HG03571 (cell line): ENCODE data around the gene LCNL1.

Experiments used
- ATAC-seq: cut with Tn5 transposase; IDR thresholded peaks from one replicate; pipeline ENCODE4 v1.9.1; 2021; ENCODE audit not compliant: unreplicated experiment

LCNL1 gene

GRCh38 chr9:136958473-136958872 lies 24.3 kb upstream of the LCNL1 start:
- no peak for ATAC-seq

GRCh38 chr9:136958898-136959850 lies 23.6 kb upstream of the LCNL1 start:
- ATAC-seq = no peak

GRCh38 chr9:136960212-136960937 lies 22.4 kb upstream of the LCNL1 start:
- ATAC-seq = no peak

GRCh38 chr9:136960938-136961275 lies 21.9 kb upstream of the LCNL1 start:
- ATAC-seq = no peak

GRCh38 chr9:136961279-136962065 lies 21.3 kb upstream of the LCNL1 start:
- ATAC-seq = no peak

GRCh38 chr9:136962163-136962562 lies 20.6 kb upstream of the LCNL1 start:
- ATAC-seq = no peak

- ATAC-seq = no peak
Observed at GRCh38 chr9:136962701-136963248, 20.0 kb upstream of the LCNL1 start.

GRCh38 chr9:136963341-136963740 lies 19.5 kb upstream of the LCNL1 start:
- no peak for ATAC-seq

GRCh38 chr9:136963751-136964150 lies 19.0 kb upstream of the LCNL1 start:
- ATAC-seq = no peak

- ATAC-seq = no peak
Observed at GRCh38 chr9:136964171-136964689, 18.6 kb upstream of the LCNL1 start.

- no peak for ATAC-seq
Observed at GRCh38 chr9:136964833-136965422, 17.9 kb upstream of the LCNL1 start.

- ATAC-seq = no peak
Observed at GRCh38 chr9:136965771-136966484, 16.9 kb upstream of the LCNL1 start.

GRCh38 chr9:136968333-136969127 lies 14.3 kb upstream of the LCNL1 start:
- no peak for ATAC-seq

GRCh38 chr9:136969150-136969549 lies 13.6 kb upstream of the LCNL1 start:
- no peak for ATAC-seq

GRCh38 chr9:136969774-136970173 lies 13.0 kb upstream of the LCNL1 start:
- no peak for ATAC-seq

GRCh38 chr9:136970361-136970760 lies 12.4 kb upstream of the LCNL1 start:
- ATAC-seq = no peak

- no peak for ATAC-seq
Observed at GRCh38 chr9:136971746-136972145, 11.0 kb upstream of the LCNL1 start.

- no peak for ATAC-seq
Observed at GRCh38 chr9:136972335-136972734, 10.5 kb upstream of the LCNL1 start.

GRCh38 chr9:136972743-136973142 lies 10.1 kb upstream of the LCNL1 start:
- no peak for ATAC-seq
